Mesendoderm (in vitro differentiated cells): Measurements from ENCODE around the gene ATP10B.

Experiments
- DNase-seq: peaks from one replicate; pipeline ENCODE4 v3.0.0; 2013
- H2AK5ac ChIP-seq: 2 replicates; pipeline ENCODE4 v1.6.1; 2013; ENCODE audit warnings: low read length, inconsistent platforms
- H2BK120ac ChIP-seq: 2 replicates; pipeline ENCODE4 v1.6.1; 2013; ENCODE audit warnings: low read depth, mild to moderate bottlenecking, low read length, moderate library complexity, mixed read lengths
- H2BK15ac ChIP-seq: replicated peaks from 2 replicates; pipeline ENCODE4 v1.6.1; 2013; ENCODE audit warnings: low read depth, mild to moderate bottlenecking, moderate library complexity
- H2BK5ac ChIP-seq: 2 replicates; pipeline ENCODE4 v1.6.1; 2013; ENCODE audit warnings: low read length, inconsistent platforms
- H3K18ac ChIP-seq: 2 replicates; pipeline ENCODE4 v1.6.1; 2013; ENCODE audit warnings: mild to moderate bottlenecking, low read length, mixed read lengths
- H3K23ac ChIP-seq: one replicate; pipeline ENCODE4 v1.6.1; 2013; ENCODE audit warnings: low read length
- H3K27ac ChIP-seq: 2 replicates; pipeline ENCODE4 v1.5.1; 2013; ENCODE audit warnings: low read depth, mild to moderate bottlenecking, inconsistent platforms, low read length, moderate library complexity
- H3K27me3 ChIP-seq: 2 replicates; pipeline ENCODE4 v1.6.1; 2013; ENCODE audit warnings: low read length, control low read depth, mild to moderate bottlenecking, inconsistent platforms; ENCODE audit not compliant: insufficient read depth, poor library complexity
- H3K36me3 ChIP-seq: 2 replicates; pipeline ENCODE4 v1.6.1; 2013; ENCODE audit warnings: low read length, inconsistent platforms; ENCODE audit not compliant: control insufficient read depth, insufficient read depth
- H3K4ac ChIP-seq: one replicate; pipeline ENCODE4 v1.6.1; 2013; ENCODE audit warnings: low read depth, mild to moderate bottlenecking, low read length, moderate library complexity
- H3K4me1 ChIP-seq: 2 replicates; pipeline ENCODE4 v1.6.1; 2013; ENCODE audit warnings: low read depth, low read length, inconsistent platforms; ENCODE audit not compliant: control insufficient read depth
- H3K4me2 ChIP-seq: 2 replicates; pipeline ENCODE4 v1.6.1; 2013; ENCODE audit warnings: low read length
- H3K4me3 ChIP-seq: 2 replicates; pipeline ENCODE4 v1.5.1; 2013; ENCODE audit warnings: mild to moderate bottlenecking, low read length
- H3K56ac ChIP-seq: one replicate; pipeline ENCODE4 v1.6.1; 2013; ENCODE audit warnings: low read length
- H3K79me1 ChIP-seq: 2 replicates; pipeline ENCODE4 v1.6.1; 2013; ENCODE audit warnings: low read length, inconsistent platforms
- H3K79me2 ChIP-seq: 2 replicates; pipeline ENCODE4 v1.6.1; 2013; ENCODE audit warnings: mild to moderate bottlenecking, low read length; ENCODE audit not compliant: control insufficient read depth, insufficient read depth
- H3K9ac ChIP-seq: 2 replicates; pipeline ENCODE4 v1.6.1; 2013; ENCODE audit warnings: low read length, inconsistent platforms
- H4K5ac ChIP-seq: one replicate; pipeline ENCODE4 v1.6.1; 2013; ENCODE audit warnings: low read length
- H4K8ac ChIP-seq: one replicate; pipeline ENCODE4 v1.6.1; 2013; ENCODE audit warnings: low read depth, mild to moderate bottlenecking, control low read depth, low read length, moderate library complexity
- WGBS: extraction: QIAGEN DNeasy Blood & Tissue Kit; methylation state at CpG from one replicate; pipeline ENCODE4 v1.1.7; 2013; ENCODE audit warnings: low lambda C conversion rate, missing lambda C conversion rate; ENCODE audit not compliant: insufficient coverage; ENCODE audit errors: extremely low coverage; 5-methylcytosine and 5-hydroxymethylcytosine counted together

The ATP10B gene

DNA sequence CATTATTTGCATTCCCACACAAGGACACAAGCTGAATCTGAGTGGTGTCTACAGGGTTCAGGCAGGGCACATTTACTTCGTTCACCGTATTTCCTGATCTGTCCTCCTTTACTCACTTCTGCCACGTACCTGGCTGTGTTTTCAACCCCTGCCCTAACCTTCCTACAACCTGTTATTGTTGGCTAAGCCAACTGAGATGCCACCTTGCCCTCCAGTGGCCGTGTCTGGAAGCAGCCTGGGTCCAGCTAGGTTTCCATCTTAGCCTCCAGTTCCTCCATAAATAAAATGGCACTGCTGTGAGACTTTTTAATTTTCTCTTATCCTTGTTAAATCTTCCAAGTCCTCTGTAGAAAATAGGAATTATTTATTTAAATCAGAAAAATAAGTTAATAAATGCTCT is 64.8 kb downstream of the ATP10B start:
- Histone ChIP-seq H3K4me3 (no peak overlapping the region), H2BK120ac (no peak overlapping the region), H2AK5ac (no peak overlapping the region), H3K79me2 (no peaks in the 10 kb centered on the region), H3K56ac (no peak overlapping the region), H3K4ac (peak overlapping the region; percentile 81), H3K27ac (no peak overlapping the region), H3K9ac (no peak overlapping the region), H3K18ac (no peak overlapping the region), H4K5ac (no peak overlapping the region), H3K79me1 (no peaks in the 10 kb centered on the region), H2BK5ac (no peak overlapping the region), H3K4me1 (peaks cover 11% of the 10 kb centered on the region), H3K4me2 (no peak overlapping the region), H3K23ac (no peak overlapping the region), H3K27me3 (no peaks in the 10 kb centered on the region), H3K36me3 (no peaks in the 10 kb centered on the region), H2BK15ac (no peak overlapping the region), H4K8ac (no peak overlapping the region)
- DNase-seq: peak; percentile 69
- WGBS: no CpG with 5 or more reads among the region's 4 CpGs

DNA sequence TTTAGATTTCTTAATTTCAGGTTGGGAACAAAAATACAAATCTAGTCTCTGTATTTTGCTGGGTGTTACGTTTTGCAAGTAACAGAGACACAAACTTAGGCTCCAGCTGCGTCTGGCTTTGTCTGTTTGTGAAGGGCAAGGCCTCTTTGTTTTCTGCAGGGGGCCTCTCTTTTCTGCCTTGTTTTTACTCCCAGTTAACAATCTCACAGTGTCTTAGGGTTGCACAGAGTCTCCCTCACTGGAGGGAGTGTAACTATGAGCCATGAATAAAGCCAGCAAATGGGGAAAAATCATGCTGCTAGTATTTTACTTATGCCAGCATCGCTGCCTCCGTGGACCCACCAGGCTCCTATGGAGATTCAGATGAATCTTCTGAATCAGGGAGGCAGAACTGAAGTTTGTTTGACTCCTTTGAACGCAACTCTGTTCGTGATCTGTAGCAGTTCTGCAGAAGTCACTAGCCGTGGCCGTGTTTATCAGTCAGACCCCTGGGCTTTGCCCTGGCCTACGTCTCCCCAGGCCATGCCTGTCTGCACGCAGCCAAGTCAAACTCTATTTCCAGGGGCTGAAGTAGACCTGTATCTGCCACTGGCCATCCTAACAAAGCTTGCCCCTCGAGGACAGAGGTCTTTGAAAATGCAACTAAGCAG is 77.2 kb downstream of the ATP10B start:
- no peak overlapping the region for H4K8ac ChIP-seq
- H3K9ac ChIP-seq: no peak overlapping the region
- H4K5ac ChIP-seq: no peak overlapping the region
- no peak overlapping the region for H2BK5ac ChIP-seq
- H3K23ac ChIP-seq: peak overlapping the region; percentile 60
- H2BK15ac ChIP-seq: no peak overlapping the region
- H3K56ac ChIP-seq: peak overlapping the region; percentile 31
- H2BK120ac ChIP-seq: no peak overlapping the region
- H3K36me3 ChIP-seq: no peaks in the 10 kb centered on the region
- no CpG with 5 or more reads among the region's 11 CpGs for WGBS
- H3K4me3 ChIP-seq: no peak overlapping the region
- H3K79me2 ChIP-seq: no peaks in the 10 kb centered on the region
- no peak overlapping the region for H3K4me2 ChIP-seq
- no peaks in the 10 kb centered on the region for H3K27me3 ChIP-seq
- no peak overlapping the region for H3K18ac ChIP-seq
- H3K79me1 ChIP-seq: no peaks in the 10 kb centered on the region
- H3K27ac ChIP-seq: no peak overlapping the region
- DNase-seq: no peak
- no peak overlapping the region for H3K4ac ChIP-seq
- H3K4me1 ChIP-seq: peaks cover 2% of the 10 kb centered on the region
- no peak overlapping the region for H2AK5ac ChIP-seq

DNA sequence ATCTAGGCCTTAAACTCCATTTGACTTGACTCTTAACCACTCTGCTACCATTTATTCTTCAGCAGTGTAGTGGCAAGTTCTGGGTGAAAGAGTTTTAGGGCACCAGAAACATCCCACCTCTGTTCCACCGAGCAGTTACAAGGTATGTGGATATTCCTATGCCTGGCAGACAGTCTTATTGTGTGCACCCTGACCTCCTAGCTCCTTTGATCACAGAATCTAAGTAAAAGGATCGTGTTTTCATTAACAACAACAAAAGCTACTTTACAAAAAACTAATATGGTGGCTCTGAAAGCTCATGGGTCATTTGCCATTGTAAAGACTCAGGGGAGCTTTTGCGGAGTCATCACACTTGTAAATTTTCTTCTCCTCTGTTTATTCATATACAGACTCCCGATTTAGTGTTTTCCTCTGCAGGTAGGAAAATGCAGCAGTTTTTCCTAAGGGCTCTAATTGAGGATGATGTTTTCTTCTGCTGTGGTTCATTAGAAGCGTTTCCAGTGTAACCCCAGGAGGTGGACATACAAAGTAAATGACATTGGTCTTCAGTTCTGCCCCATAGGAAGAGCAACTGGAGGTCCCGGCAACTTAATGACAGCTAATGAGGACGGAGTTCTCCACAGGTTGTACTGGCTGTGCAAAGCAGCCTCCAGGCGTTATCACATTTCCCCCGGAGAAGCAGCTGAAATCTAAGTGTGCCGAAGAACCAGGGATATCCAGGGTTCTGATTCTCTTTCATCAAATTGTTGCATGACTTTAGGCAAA is 78.2 kb downstream of the ATP10B start:
- no peak overlapping the region for H2BK15ac ChIP-seq
- no peaks in the 10 kb centered on the region for H3K36me3 ChIP-seq
- H3K79me2 ChIP-seq: no peaks in the 10 kb centered on the region
- H3K4me2 ChIP-seq: no peak overlapping the region
- no peak overlapping the region for H4K8ac ChIP-seq
- H2BK5ac ChIP-seq: no peak overlapping the region
- no peak overlapping the region for H3K56ac ChIP-seq
- no peak overlapping the region for H3K9ac ChIP-seq
- H3K27ac ChIP-seq: no peak overlapping the region
- no peaks in the 10 kb centered on the region for H3K27me3 ChIP-seq
- DNase-seq: no peak
- H2AK5ac ChIP-seq: no peak overlapping the region
- H3K18ac ChIP-seq: no peak overlapping the region
- no peaks in the 10 kb centered on the region for H3K79me1 ChIP-seq
- H3K4me1 ChIP-seq: peaks cover 2% of the 10 kb centered on the region
- no peak overlapping the region for H3K4ac ChIP-seq
- H2BK120ac ChIP-seq: no peak overlapping the region
- H4K5ac ChIP-seq: no peak overlapping the region
- no CpG with 5 or more reads among the region's 10 CpGs for WGBS
- H3K4me3 ChIP-seq: no peak overlapping the region
- no peak overlapping the region for H3K23ac ChIP-seq

DNA sequence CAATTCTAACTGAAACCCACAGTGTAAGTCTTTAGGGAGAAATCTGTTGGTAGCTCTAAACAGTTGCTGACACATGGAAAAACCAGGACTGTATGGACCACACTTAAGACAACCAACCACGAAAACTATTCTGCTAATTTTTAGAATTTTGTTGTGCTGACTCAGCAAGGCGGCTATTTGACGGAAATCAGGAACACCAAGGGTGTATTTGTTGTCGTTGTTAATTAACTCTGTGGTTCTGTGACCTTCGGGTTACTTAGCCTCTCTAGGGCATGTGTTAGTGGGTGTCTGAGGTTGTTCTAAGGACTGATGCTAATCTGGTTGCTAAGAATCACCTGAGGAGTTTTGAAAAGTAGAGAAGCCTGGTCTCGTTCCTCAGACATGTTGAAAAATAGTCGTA is 79.2 kb downstream of the ATP10B start:
- H2BK120ac ChIP-seq: no peak overlapping the region
- no peak overlapping the region for H2AK5ac ChIP-seq
- H4K5ac ChIP-seq: no peak overlapping the region
- no peaks in the 10 kb centered on the region for H3K36me3 ChIP-seq
- WGBS: no CpG with 5 or more reads among the region's 7 CpGs
- H3K79me1 ChIP-seq: no peaks in the 10 kb centered on the region
- no peak overlapping the region for H3K4me3 ChIP-seq
- no peak overlapping the region for H4K8ac ChIP-seq
- H3K4ac ChIP-seq: no peak overlapping the region
- H3K79me2 ChIP-seq: no peaks in the 10 kb centered on the region
- H3K9ac ChIP-seq: no peak overlapping the region
- H3K56ac ChIP-seq: no peak overlapping the region
- no peaks in the 10 kb centered on the region for H3K27me3 ChIP-seq
- no peak for DNase-seq
- no peak overlapping the region for H3K4me2 ChIP-seq
- H2BK5ac ChIP-seq: no peak overlapping the region
- no peak overlapping the region for H2BK15ac ChIP-seq
- H3K4me1 ChIP-seq: peaks cover 2% of the 10 kb centered on the region
- no peak overlapping the region for H3K18ac ChIP-seq
- no peak overlapping the region for H3K27ac ChIP-seq
- no peak overlapping the region for H3K23ac ChIP-seq

DNA sequence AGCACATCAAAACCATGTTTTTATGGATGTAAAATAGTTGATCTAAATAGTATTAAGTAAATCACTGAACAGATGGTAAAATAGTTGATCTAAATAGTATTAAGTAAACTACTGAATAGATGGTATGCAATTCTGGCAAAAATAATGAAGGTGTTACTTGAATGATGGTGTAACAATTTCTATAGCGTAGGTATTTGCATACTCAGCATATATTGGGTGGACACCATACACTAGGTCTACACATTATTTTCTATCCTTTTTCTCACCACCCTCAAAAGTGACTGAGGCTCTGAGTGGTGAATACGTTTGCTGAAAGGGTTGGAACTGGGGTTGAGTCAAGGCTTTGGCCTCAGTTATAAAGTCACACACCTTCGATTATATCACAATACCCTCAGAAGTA is 81.3 kb downstream of the ATP10B start:
- H3K4me3 ChIP-seq: no peak overlapping the region
- WGBS: no CpG with 5 or more reads among the region's 3 CpGs
- H3K79me1 ChIP-seq: no peaks in the 10 kb centered on the region
- no peak for DNase-seq
- no peak overlapping the region for H3K18ac ChIP-seq
- no peaks in the 10 kb centered on the region for H3K36me3 ChIP-seq
- H2BK120ac ChIP-seq: no peak overlapping the region
- H3K4me1 ChIP-seq: peaks cover 2% of the 10 kb centered on the region
- no peak overlapping the region for H3K27ac ChIP-seq
- H3K4me2 ChIP-seq: no peak overlapping the region
- H2AK5ac ChIP-seq: no peak overlapping the region
- H3K9ac ChIP-seq: no peak overlapping the region
- H4K5ac ChIP-seq: no peak overlapping the region
- H3K56ac ChIP-seq: no peak overlapping the region
- no peak overlapping the region for H3K4ac ChIP-seq
- H4K8ac ChIP-seq: no peak overlapping the region
- H3K27me3 ChIP-seq: no peaks in the 10 kb centered on the region
- H3K23ac ChIP-seq: no peak overlapping the region
- H2BK15ac ChIP-seq: no peak overlapping the region
- H3K79me2 ChIP-seq: no peaks in the 10 kb centered on the region
- H2BK5ac ChIP-seq: no peak overlapping the region
